CD4-positive, alpha-beta T cell (primary cell): Measurements from ENCODE around the gene RPP30. TPM values are rescaled to one million over a fixed set of nuclear protein-coding genes. Genes with fewer than 3 reads are reported as not detected.

ENCODE experiments used
- ATAC-seq: fragments of 200-7000 bp; cut with Tn5 transposase; one replicate; pipeline ENCODE4 v1.10.0; 2022; ENCODE audit warnings: mild to moderate bottlenecking; ENCODE audit not compliant: poor library complexity
- CTCF ChIA-PET: fragments of 350-600 bp; sonication (Branson Sonifier 250); formaldehyde crosslinking; loops from one replicate; lab custom pipeline; 2021; ENCODE audit warnings: antibody characterized with exemption, inconsistent platforms; lab: Charles Lee
- POLR2A ChIA-PET: fragments of 350-600 bp; sonication (Branson Sonifier 250); formaldehyde crosslinking; loops from one replicate; lab custom pipeline; 2021; ENCODE audit warnings: antibody characterized with exemption, inconsistent platforms; lab: Charles Lee
- DNase-seq, 14 experiments: peaks; one replicate each; pipeline ENCODE4 v3.0.0-alpha.2; 2013 to 2020; ENCODE audit warnings: mixed read lengths in 2 of 14
- H3K27ac ChIP-seq, 2 donors: one replicate each; pipeline versions ENCODE4 v1.5.1 to v1.7.0; 2013; ENCODE audit warnings: low read length in 2 of 2, low read depth in 1 of 2, mild to moderate bottlenecking in 1 of 2
- H3K27me3 ChIP-seq, 2 experiments: 1 replicate in 1 of 2; 2 replicates in 1 of 2; pipeline versions ENCODE4 v1.6.1 to v1.7.0; 2013; ENCODE audit warnings: low read length in 2 of 2, control low read depth in 1 of 2, mild to moderate bottlenecking in 1 of 2, moderate library complexity in 1 of 2; ENCODE audit not compliant: insufficient read depth in 2 of 2, control insufficient read depth in 1 of 2
- H3K36me3 ChIP-seq: one replicate; pipeline ENCODE4 v1.6.1; 2013; ENCODE audit warnings: low read length, control low read depth; ENCODE audit not compliant: insufficient read depth
- H3K4me1 ChIP-seq: one replicate; pipeline ENCODE4 v1.6.1; 2013; ENCODE audit warnings: low read length, control low read depth; ENCODE audit not compliant: insufficient read depth
- H3K4me3 ChIP-seq: one replicate; pipeline ENCODE4 v1.5.1; 2013; ENCODE audit warnings: mild to moderate bottlenecking, low read length, moderate library complexity
- H3K9me3 ChIP-seq, 2 experiments: 1 replicate in 1 of 2; 2 replicates in 1 of 2; pipeline versions ENCODE4 v1.6.1 to v1.7.0; 2013; ENCODE audit warnings: low read length in 2 of 2, mild to moderate bottlenecking in 2 of 2, control low read depth in 1 of 2, moderate library complexity in 1 of 2; ENCODE audit not compliant: control insufficient read depth in 1 of 2, insufficient read depth in 1 of 2
- H3K27ac Mint-ChIP-seq: one replicate; pipeline ENCODE4 v1.8.0; 2020; ENCODE audit warnings: mixed read lengths
- H3K27me3 Mint-ChIP-seq: one replicate; pipeline ENCODE4 v1.8.0; 2021; ENCODE audit warnings: mixed read lengths
- H3K36me3 Mint-ChIP-seq: one replicate; pipeline ENCODE4 v1.8.0; 2021; ENCODE audit warnings: low read depth, mixed read lengths
- H3K4me1 Mint-ChIP-seq: one replicate; pipeline ENCODE4 v1.8.0; 2021; ENCODE audit warnings: low read depth, mixed read lengths
- H3K4me3 Mint-ChIP-seq: one replicate; pipeline ENCODE4 v1.8.0; 2020; ENCODE audit warnings: mild to moderate bottlenecking, mixed read lengths
- H3K9me3 Mint-ChIP-seq: one replicate; pipeline ENCODE4 v1.8.0; 2020; ENCODE audit warnings: mixed read lengths
- CTCF ChIP-seq: fragments of 200-600 bp; IDR thresholded peaks from one replicate; pipeline ENCODE4 v1.8.0; 2022; ENCODE audit warnings: antibody characterized with exemption, mild to moderate bottlenecking
- intact Hi-C, 2 experiments: fragments of 100-400 bp; cut with DNase I in 1 of 2; cut with micrococcal nuclease in 1 of 2; formaldehyde crosslinking; loops; one replicate each; pipeline versions ENCODE4 v1.15.1 to v1.9.0; 2023 to 2025; cut with DNase I, micrococcal nuclease
- total RNA-seq, 174 experiments: library from RNA in 2 of 174; stranded (reverse) in 2 of 174; gene quantifications; one replicate each; pipeline ENCODE4 v1.2.3 and lab custom pipeline; 2021 to 2026

Gene RPP30
- total RNA-seq, 2 experiments from 2014 or later: 25.3 to 28.5 TPM

- H3K27me3 ChIP-seq: no peaks in the 10 kb centered on the region
- POLR2A ChIA-PET: no interaction called here
- no peaks in the 10 kb centered on the region for H3K27me3 Mint-ChIP-seq
- ATAC-seq: peak; percentile 41
- no peak overlapping the region for H3K27ac ChIP-seq
- no peaks in the 10 kb centered on the region for H3K36me3 Mint-ChIP-seq
- H3K9me3 ChIP-seq: no peaks in the 10 kb centered on the region
- CTCF ChIA-PET: interaction anchor here (1.3 kb wide), 1 partner anchor 11 kb away, joined by 3 read pairs; no protein-coding TSS in a partner anchor
- H3K4me1 ChIP-seq: peaks cover 3% of the 10 kb centered on the region
- H3K9me3 Mint-ChIP-seq: no peaks in the 10 kb centered on the region
- no peak overlapping the region for H3K4me3 ChIP-seq
- peak overlapping the region; percentile 34 for H3K27ac Mint-ChIP-seq
- intact Hi-C loops: no loop called here
- no peaks in the 10 kb centered on the region for H3K36me3 ChIP-seq
- no peak for DNase-seq
- TF ChIP-seq CTCF: no peak
- H3K4me1 Mint-ChIP-seq: peaks cover 21% of the 10 kb centered on the region
- H3K4me3 Mint-ChIP-seq: no peak overlapping the region
Measured at GRCh38 chr10:90947030-90947960, 75.5 kb downstream of the RPP30 start.

Other genes starting within 250 kb of the RPP30 start
- gene HTR7, start 13.9 kb upstream of the RPP30 start, total RNA-seq: under 1 TPM; 0.08 TPM
- gene ANKRD1, start 49.1 kb downstream of the RPP30 start, total RNA-seq: not detected